Erythroblast (primary cell): ENCODE data around the gene SPG21.

Experiments
- GATA1 ChIP-seq: IDR thresholded peaks from 2 replicates; pipeline ENCODE4 v1.6.1; 2011; ENCODE audit warnings: low read depth, mild to moderate bottlenecking, control low read depth, low read length, moderate library complexity
- POLR2A ChIP-seq: IDR thresholded peaks from 2 replicates; pipeline ENCODE4 v1.6.1; 2011; ENCODE audit warnings: mild to moderate bottlenecking, low read length

DNA sequence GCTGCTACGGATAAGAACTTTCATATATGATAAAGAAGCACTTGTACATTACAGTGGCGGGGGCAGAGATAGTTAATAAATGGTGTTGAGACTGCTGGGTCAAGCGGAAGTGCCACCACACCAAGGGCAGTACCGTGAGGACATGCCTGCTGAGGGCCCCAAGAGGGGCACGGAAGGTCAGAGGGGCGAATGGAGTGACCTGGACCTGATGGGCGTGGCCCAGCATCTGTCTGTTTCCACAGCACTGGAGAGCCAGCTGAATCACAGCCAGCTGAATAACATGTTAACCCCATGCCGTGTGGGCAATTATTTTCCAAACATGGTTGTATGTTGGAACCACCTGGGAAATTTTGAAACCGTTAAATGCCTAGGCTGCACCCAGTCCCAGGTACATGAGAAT is 40.8 kb downstream of the SPG21 start:
- TF ChIP-seq POLR2A (no peak), GATA1 (no peak)
